HG02938 (cell line): Measurements from ENCODE around the gene SMARCB1.
A peak's percentile ranks its signal among the peaks of the same experiment; 100 is the strongest.
"Not testable (repeated sequence)": the region's sequence is repeated elsewhere in the genome, so short reads cannot be mapped to it uniquely, and the experiment has no call there.

Experiments
- ATAC-seq: cut with Tn5 transposase; IDR thresholded peaks from one replicate; pipeline ENCODE4 v1.9.1; 2021; ENCODE audit warnings: mild to moderate bottlenecking, moderate library complexity; ENCODE audit not compliant: unreplicated experiment

The SMARCB1 gene

DNA sequence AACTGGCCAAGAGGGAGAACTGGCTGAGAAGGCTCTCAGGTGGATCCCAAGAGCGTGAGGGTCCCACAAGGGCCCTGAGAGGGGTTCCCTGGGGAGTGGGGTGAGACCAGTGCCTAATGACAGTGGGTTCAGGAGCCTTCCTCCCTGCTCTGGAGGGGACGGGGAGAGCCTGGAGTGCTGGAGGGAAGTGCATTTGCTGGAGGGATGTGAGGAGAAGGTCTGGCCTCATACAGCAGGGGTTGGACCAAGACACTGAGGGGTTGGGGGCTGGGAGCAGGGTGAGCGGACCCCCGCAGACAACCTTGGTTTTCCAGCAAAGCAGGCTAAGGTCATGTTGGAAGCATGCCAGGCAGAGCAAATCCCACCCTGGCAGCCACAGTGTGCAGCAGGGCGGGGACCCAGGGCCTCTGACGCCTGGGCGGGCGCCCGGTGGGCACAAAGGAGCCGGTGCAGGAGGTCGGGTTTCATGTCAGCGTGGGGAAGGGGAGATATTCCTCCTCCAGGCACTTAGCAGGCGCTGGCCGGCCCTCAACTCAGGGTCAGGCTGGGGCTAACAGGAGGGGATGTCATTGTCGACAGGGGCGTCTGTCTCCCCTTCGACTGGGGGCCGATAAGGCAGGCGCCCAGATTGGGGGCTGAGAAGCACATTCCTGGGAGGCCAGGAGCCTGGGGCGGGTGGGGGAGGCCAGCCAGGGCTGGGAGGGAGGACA lies 55.1 kb downstream of the SMARCB1 start:
- ATAC-seq = no peak

- ATAC-seq = no peak
Measured at GRCh38 chr22:23842599-23842998, 55.8 kb downstream of the SMARCB1 start.

DNA sequence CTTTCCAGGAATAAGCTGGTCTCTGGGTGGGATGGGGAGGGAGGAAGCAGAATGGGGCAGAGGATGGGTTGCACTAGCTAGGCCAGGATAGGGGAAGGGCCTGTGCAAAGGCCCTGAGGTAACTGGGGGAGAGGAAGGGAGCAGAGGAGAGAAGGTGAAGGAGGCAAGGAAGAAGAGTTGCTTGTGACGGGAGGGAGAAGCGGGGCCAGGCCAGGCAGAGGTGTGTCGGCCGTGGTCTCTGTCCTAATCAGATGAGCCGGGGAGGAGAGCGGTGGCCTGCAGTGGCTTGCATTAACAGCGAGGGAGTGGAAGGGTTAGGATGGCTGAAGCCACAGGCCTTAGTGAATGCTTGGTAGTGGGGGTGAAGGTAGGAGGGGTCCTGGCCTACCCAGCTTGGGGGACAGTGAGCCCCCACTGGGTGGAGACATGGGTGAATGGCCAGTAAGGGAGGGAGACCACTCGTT lies 58.0 kb downstream of the SMARCB1 start:
- ATAC-seq = no peak

DNA sequence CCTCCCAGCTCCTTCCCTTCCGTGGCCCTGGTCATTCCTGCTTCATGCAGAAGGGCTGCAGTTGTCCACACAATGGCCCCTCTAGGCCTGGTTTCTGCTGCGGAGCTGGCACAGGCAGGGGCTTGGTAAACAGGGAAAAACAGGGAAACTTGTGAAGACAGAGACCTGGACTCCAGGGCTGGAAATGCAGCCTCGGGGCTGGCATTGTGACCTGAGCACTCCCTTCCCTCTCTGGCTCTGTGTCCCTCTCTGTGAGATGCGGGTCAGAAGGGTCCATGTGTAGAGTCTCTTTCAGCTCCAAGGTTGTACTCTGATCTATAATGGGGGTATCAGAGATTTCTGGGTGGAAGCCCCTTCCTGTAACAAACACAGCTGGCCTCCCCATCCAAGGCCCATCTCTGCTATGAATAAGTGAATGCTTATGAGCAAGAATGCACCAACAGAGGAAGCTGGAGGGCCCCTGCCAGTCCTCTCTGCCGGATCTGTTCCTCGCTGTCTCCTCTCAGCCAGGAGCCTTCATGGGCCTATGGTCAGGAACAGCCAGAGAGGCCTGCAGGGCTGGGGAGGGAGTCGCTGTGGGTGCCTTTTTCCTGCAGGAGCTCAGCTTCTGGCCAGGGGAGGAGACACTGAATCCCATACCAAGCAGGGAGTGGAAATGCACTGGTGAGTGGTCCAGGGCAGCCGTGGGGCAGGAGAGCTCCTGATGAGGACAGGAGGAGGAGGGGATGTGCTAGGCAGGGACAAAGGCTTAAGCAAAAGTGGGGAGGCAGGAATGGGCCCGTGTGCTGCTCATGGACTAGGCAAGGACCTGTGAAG lies 58.7 kb downstream of the SMARCB1 start:
- no peak for ATAC-seq

GRCh38 chr22:23846081-23846469 lies 59.3 kb downstream of the SMARCB1 start:
- no peak for ATAC-seq

DNA sequence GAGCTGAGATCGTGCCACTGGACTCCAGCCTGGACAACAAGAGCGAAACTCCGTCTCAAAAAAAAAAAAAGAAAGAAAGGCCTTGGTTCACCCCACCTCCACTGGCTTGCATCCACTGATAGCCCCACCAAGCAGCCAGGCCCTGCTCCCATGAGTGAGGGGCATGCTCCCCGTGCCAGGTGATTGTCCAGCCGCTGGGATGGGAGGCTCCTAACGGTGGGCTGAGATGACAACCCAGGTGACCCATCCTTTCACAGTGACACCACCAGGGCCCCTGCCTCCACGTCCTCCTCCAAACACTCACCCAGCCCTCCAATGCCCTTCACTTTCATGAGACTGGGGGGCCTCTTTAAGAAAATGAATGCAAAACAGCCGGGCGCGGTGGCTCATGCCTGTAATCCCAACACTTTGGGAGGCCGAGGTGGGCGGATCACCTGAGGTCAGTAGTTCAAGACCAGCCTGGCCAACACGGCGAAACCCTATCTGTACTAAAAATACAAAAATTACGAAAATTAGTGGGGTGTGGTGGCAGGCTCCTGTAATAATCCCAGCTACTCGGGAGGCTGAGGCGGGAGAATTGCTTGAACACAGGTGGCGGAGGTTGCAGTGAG lies 60.6 kb downstream of the SMARCB1 start:
- ATAC-seq = no peak

DNA sequence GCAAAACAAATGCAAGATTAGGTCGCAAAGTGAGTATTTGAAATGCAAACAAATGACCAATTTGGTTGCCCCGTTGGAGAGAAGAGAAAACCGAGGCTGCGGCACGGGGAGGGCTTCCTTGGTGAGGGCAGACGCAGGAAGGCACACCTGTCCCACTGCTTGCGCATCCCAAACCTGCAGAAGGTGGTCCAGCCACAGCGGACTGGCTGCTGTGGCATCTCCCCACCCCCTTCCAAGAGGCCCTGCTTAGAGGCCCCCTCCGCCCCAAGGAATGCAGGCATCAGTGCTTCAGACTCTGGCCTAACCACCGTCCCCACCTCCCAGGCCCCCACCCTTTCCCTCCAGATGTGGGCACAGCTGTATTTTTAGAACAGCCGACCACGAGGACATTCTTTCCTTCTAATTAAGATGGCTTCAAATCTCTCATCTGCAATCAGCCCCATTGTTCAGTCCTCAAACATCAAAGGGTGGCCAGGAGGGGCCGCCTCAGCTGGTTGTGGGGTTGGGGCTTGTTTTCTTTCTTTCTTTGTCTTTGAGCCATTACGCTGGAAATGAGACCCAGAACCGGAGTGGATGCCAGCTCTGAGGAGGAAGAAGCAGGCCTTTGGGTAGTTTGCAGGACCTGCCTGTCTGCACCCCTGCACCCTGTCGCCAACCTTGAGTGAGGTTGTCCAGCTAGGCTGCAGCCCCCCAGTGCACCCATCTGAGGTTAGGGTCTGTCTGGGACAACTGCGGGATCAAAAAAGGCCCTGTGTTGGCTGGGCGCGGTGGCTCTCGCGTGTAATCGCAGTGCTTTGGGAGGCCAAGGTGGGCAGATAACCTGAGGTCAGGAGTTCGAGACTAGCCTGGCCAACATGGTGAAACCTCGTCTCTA lies 61.5 kb downstream of the SMARCB1 start:
- no peak for ATAC-seq

GRCh38 chr22:23849009-23850006 lies 62.5 kb downstream of the SMARCB1 start:
- no peak for ATAC-seq

DNA sequence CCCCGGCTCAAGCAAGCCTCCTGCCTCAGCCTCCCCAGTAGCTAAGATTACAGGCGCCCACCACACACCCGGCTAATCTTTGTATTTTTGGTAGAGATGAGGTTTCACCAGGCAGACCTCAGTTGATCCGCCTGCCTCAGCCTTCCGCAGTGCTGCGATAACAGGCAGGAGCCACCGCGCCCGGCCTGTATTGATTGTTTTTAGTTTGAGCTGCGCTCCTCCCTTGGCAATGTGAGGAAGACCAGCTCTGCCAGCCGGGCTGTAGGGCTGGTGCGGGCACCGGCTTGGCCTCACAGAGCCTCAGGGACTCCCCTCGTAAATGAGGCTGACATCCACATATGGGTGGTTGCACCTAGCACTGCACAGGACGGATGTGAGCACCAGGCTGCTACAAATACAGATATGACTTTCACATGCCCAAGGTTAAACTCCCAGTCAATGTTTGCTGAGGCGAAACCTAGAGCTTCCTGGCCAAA lies 63.4 kb downstream of the SMARCB1 start:
- peak; percentile 55 for ATAC-seq

DNA sequence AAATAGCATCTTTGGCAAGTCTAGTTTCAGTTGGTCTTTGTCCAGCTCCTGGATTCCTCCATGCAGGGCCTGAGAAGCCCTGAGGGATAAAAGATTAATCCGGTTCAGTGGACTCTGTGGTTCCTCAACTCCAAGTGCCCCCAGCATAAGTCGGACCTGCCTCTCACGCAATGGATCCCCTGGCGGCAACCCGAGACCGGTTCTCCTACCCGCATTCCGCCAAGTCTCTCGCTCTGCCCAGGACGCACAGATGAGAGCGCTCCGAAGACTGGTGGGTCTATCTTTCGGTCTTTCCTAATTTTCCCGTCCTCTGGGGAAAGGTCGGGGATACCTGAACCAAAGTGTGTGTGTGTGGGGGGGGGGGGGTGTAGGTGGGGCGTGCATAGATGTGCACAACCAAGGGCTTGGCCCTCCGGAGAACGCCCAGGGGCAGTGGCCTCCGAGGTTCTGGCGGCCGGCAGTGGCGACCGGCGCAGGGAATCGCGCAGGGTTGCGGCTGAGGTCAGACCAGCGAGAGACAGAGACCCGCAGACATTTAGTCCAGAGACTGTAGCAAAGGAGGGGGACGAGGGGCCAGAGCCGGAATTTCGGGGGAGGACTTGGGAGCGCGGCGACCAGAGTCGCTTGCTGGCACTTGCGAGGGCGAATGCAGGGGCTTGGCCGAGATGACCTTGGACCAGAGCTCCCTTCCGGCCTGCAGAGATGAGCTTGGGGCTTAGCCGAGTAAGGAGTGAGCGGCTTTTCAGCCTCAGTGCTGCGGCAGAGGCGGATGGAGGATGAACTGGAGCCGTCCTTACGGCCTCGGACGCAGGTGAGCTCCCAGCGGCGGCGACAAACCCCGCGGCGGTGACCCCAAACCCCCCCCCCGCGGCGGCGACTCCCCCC lies 70.2 kb downstream of the SMARCB1 start:
- peak; percentile 48 for ATAC-seq

GRCh38 chr22:23857606-23858483 lies 71.1 kb downstream of the SMARCB1 start, which contains the start of gene SLC2A11:
Gene SLC2A11 (plus strand): TSS chr22:23857875. CDS start chr22:23858000, 125 bp downstream.
- peak; percentile 83 for ATAC-seq

GRCh38 chr22:23858484-23858815 lies 71.7 kb downstream of the SMARCB1 start:
- no peak for ATAC-seq

DNA sequence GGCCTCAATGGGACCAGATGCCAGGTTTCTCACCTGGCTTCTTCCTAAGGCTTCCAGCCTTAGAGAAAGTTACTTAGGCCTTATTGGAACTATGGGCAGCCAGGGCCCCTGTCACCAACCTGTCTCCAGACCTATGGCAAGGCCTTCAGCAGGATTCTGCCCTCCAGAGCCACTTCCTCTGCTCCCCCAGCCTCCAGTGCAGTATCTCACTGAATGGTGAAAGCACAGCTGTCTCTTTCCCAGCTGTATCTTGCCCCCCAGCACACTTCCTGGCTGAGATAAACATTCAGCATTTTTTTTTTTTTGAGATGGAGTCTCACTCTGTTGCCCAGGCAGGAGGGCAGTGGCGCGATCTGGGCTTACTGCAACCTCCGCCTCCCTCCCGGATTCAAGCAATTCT lies 72.4 kb downstream of the SMARCB1 start:
- no peak for ATAC-seq

- not testable (repeated sequence) for ATAC-seq
Measured at GRCh38 chr22:23860187-23860586, 73.4 kb downstream of the SMARCB1 start.

DNA sequence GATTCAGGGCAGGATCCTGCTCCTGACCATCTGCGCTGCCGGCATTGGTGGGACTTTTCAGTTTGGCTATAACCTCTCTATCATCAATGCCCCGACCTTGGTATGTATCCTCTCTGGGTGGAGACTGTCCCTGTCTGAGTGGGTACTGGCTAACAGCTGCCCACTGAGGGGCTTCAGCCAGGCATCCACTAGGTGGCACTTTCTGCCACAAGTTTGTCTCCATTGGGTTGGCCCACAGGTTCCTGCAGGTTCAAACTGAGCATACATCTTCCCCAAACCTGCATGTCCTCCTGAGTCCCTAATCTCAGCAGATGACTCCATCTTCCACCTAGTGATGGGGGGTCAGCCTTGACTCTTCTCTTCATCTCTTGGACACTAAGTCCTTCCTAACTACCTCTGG lies 75.3 kb downstream of the SMARCB1 start:
- no peak for ATAC-seq

DNA sequence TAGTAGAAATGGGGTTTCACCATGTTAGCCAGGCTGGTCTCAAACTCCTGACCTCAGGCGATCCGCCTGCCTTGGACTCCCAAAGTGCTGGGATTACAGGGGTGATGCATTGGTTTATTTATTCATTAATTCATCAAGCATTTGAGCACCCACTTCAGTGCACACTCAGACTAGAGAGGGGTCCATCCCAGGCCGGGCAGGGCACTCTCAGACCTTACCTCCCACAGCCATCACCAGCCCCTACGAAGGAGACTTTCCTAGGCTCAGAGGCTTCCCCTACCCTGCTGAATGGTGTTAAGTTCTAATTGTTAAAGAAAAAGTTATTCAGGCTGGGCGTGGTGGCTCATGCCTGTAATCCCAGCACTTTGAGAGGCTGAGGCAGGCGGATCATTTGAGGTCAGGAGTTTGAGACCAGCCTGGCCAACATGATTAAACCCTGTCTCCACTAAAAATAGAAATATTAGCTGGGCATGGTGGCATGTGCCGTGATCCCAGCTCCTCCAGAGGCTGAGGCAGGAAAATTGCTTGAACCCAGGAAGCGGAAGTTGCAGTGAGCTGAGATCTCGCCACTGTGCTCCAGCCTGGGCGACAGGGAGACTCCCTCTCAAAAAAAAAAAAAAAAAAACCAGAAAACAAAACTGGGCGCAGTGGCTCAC lies 77.9 kb downstream of the SMARCB1 start:
- ATAC-seq = not testable (repeated sequence)

DNA sequence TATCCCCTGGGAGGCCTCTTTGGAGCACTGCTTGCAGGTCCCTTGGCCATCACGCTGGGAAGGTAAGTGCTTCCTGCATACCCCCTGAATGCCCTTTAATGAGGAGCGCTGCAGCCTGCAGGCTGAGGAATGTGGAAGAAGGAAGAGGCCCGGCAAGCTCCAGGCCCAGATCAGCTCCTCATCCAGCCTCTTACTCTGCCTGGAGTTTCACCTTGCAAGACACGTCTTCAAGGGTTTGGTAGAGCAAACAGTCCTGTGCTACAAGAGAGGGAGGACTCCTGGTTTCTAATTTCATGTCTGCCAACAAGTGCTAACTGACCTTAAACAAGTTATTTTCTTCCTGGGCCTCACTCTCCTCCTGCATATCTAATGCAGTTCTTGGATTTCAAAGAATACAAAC lies 81.8 kb downstream of the SMARCB1 start:
- no peak for ATAC-seq
